Neural progenitor cell (in vitro differentiated cells): ENCODE measurements around the gene ABCD4. TPM values are rescaled to one million over a fixed set of nuclear protein-coding genes. Genes with fewer than 3 reads are reported as not detected.

ENCODE experiments used
- DNase-seq: peaks from one replicate; pipeline ENCODE4 v3.0.0-alpha.2; 2016; ENCODE audit warnings: low spot score
- H2AFZ ChIP-seq: fragments of 200-600 bp; sonication (generic); replicated peaks from 2 replicates; pipeline ENCODE4 v1.6.1; 2016; ENCODE audit warnings: antibody characterized with exemption
- H3F3A ChIP-seq: fragments of 200-600 bp; sonication (generic); 2 replicates; pipeline ENCODE4 v1.6.1; 2016; ENCODE audit warnings: antibody characterized with exemption, low read depth
- H3K27ac ChIP-seq: fragments of 200-600 bp; sonication (generic); 2 replicates; pipeline ENCODE4 v1.5.1; 2016; ENCODE audit warnings: mild to moderate bottlenecking
- H3K27me3 ChIP-seq: fragments of 200-600 bp; sonication (generic); 2 replicates; pipeline ENCODE4 v1.6.1; 2016; ENCODE audit warnings: mild to moderate bottlenecking, moderate library complexity
- H3K36me3 ChIP-seq: fragments of 200-600 bp; sonication (generic); 2 replicates; pipeline ENCODE4 v1.5.1; 2016
- H3K4me1 ChIP-seq: fragments of 200-600 bp; sonication (generic); 2 replicates; pipeline ENCODE4 v1.6.1; 2016; ENCODE audit warnings: mixed run types
- H3K4me2 ChIP-seq: fragments of 200-600 bp; sonication (generic); 2 replicates; pipeline ENCODE4 v1.6.1; 2016
- H3K4me3 ChIP-seq: fragments of 200-600 bp; sonication (generic); 2 replicates; pipeline ENCODE4 v1.5.1; 2016
- H3K79me2 ChIP-seq: fragments of 200-600 bp; sonication (generic); 2 replicates; pipeline ENCODE4 v1.6.1; 2016; ENCODE audit warnings: low read depth
- H3K9ac ChIP-seq: fragments of 200-600 bp; sonication (generic); 2 replicates; pipeline ENCODE4 v1.6.1; 2016
- H3K9me3 ChIP-seq: fragments of 200-600 bp; sonication (generic); 2 replicates; pipeline ENCODE4 v1.5.1; 2016; ENCODE audit warnings: low read depth
- H4K20me1 ChIP-seq: fragments of 200-600 bp; sonication (generic); 2 replicates; pipeline ENCODE4 v1.6.1; 2016; ENCODE audit warnings: low read depth
- H3K27ac Mint-ChIP-seq: 3 replicates; pipeline ENCODE4 v1.8.0; 2021; ENCODE audit warnings: mixed read lengths
- H3K27me3 Mint-ChIP-seq: 2 replicates; pipeline ENCODE4 v1.8.0; 2022; ENCODE audit warnings: low read depth, mild to moderate bottlenecking, inconsistent platforms, moderate library complexity, mixed read lengths; ENCODE audit not compliant: insufficient read depth
- H3K36me3 Mint-ChIP-seq: 3 replicates; pipeline ENCODE4 v1.8.0; 2021; ENCODE audit warnings: mixed read lengths
- H3K4me1 Mint-ChIP-seq: 3 replicates; pipeline ENCODE4 v1.8.0; 2021; ENCODE audit warnings: mixed read lengths
- H3K4me3 Mint-ChIP-seq: 3 replicates; pipeline ENCODE4 v1.8.0; 2021; ENCODE audit warnings: mild to moderate bottlenecking, moderate library complexity, mixed read lengths
- H3K9me3 Mint-ChIP-seq: 3 replicates; pipeline ENCODE4 v1.8.0; 2020; ENCODE audit warnings: mixed read lengths
- CTCF ChIP-seq: fragments of 200-600 bp; sonication (generic); IDR thresholded peaks from 2 replicates; pipeline ENCODE4 v1.5.1; 2017; ENCODE audit warnings: antibody characterized with exemption, mild to moderate bottlenecking
- EZH2 ChIP-seq: fragments of 200-600 bp; sonication (generic); IDR thresholded peaks from 2 replicates; pipeline ENCODE4 v1.6.1; 2017; ENCODE audit warnings: antibody characterized with exemption, mild to moderate bottlenecking, moderate library complexity
- EZH2phosphoT487 ChIP-seq: fragments of 200-600 bp; sonication (generic); IDR thresholded peaks from 2 replicates; pipeline ENCODE4 v1.6.1; 2017; ENCODE audit warnings: antibody characterized with exemption
- total RNA-seq: library from RNA; depleted of rRNA; stranded (reverse); fragments of >200 nt; gene quantifications from 2 replicates; pipeline ENCODE4 v1.2.3, GENCODE V29; 2015; ENCODE audit warnings: low replicate concordance

Gene ABCD4
- total RNA-seq, 1 donor from 2014 or later = 66.6 TPM

- Histone ChIP-seq H3K79me2 (no peaks in the 10 kb centered on the region), H3K4me3 (no peak overlapping the region), H3K36me3 (no peaks in the 10 kb centered on the region), H3K27me3 (peaks cover 24% of the 10 kb centered on the region), H3K9ac (no peak overlapping the region), H3K27ac (no peak overlapping the region), H2AFZ (no peak overlapping the region), H4K20me1 (no peaks in the 10 kb centered on the region), H3F3A (peaks cover under 1% of the 10 kb centered on the region), H3K4me1 (peaks cover 7% of the 10 kb centered on the region), H3K4me2 (no peak overlapping the region), H3K9me3 (no peaks in the 10 kb centered on the region)
- TF ChIP-seq EZH2 (no peak), EZH2phosphoT487 (no peak), CTCF (no peak)
- no peaks in the 10 kb centered on the region for H3K36me3 Mint-ChIP-seq
- H3K4me3 Mint-ChIP-seq = no peak overlapping the region
- H3K4me1 Mint-ChIP-seq = peaks cover 7% of the 10 kb centered on the region
- H3K27ac Mint-ChIP-seq = no peak overlapping the region
- H3K27me3 Mint-ChIP-seq = peaks cover 26% of the 10 kb centered on the region
- no peak for DNase-seq
- H3K9me3 Mint-ChIP-seq = no peaks in the 10 kb centered on the region
These were observed 39.6 kb downstream of the ABCD4 start for GRCh38 chr14:74263181-74263580.

- DNase-seq = no peak
- Histone ChIP-seq H3K4me2 (no peak overlapping the region), H3K36me3 (no peaks in the 10 kb centered on the region), H3K9ac (no peak overlapping the region), H3K4me1 (no peaks in the 10 kb centered on the region), H3K9me3 (no peaks in the 10 kb centered on the region), H3F3A (peaks cover 5% of the 10 kb centered on the region), H3K27me3 (peaks cover 33% of the 10 kb centered on the region), H3K27ac (no peak overlapping the region), H3K79me2 (no peaks in the 10 kb centered on the region), H4K20me1 (no peaks in the 10 kb centered on the region), H2AFZ (no peak overlapping the region), H3K4me3 (no peak overlapping the region)
- Mint-ChIP-seq H3K4me3 (no peak overlapping the region), H3K36me3 (no peaks in the 10 kb centered on the region), H3K27me3 (peaks cover 27% of the 10 kb centered on the region), H3K4me1 (peaks cover 2% of the 10 kb centered on the region), H3K9me3 (no peaks in the 10 kb centered on the region), H3K27ac (no peak overlapping the region)
- TF ChIP-seq CTCF (no peak), EZH2phosphoT487 (no peak), EZH2 (no peak)
These were observed 40.7 kb downstream of the ABCD4 start for GRCh38 chr14:74262076-74262475.

- H3K36me3 Mint-ChIP-seq = no peaks in the 10 kb centered on the region
- Histone ChIP-seq H4K20me1 (no peaks in the 10 kb centered on the region), H3K4me3 (no peak overlapping the region), H3K79me2 (no peaks in the 10 kb centered on the region), H3K9me3 (no peaks in the 10 kb centered on the region), H3K36me3 (no peaks in the 10 kb centered on the region), H3K27ac (no peak overlapping the region), H2AFZ (no peak overlapping the region), H3K4me2 (no peak overlapping the region), H3F3A (peaks cover 5% of the 10 kb centered on the region), H3K4me1 (no peaks in the 10 kb centered on the region), H3K27me3 (peaks cover 40% of the 10 kb centered on the region), H3K9ac (no peak overlapping the region)
- H3K9me3 Mint-ChIP-seq = no peaks in the 10 kb centered on the region
- H3K27me3 Mint-ChIP-seq = peaks cover 32% of the 10 kb centered on the region
- H3K27ac Mint-ChIP-seq = no peak overlapping the region
- peaks cover 2% of the 10 kb centered on the region for H3K4me1 Mint-ChIP-seq
- TF ChIP-seq EZH2phosphoT487 = no peak
- no peak for TF ChIP-seq EZH2
- TF ChIP-seq CTCF = no peak
- no peak overlapping the region for H3K4me3 Mint-ChIP-seq
- no peak for DNase-seq
These were observed 41.4 kb downstream of the ABCD4 start for GRCh38 chr14:74261288-74261687.
